GM19328 (cell line): ENCODE data around the gene CHRDL2.
"Not testable (repeated sequence)": the region's sequence is repeated elsewhere in the genome, so short reads cannot be mapped to it uniquely, and the experiment has no call there.

ENCODE experiments used
- ATAC-seq: cut with Tn5 transposase; IDR thresholded peaks from one replicate; pipeline ENCODE4 v1.9.1; 2021; ENCODE audit warnings: mild to moderate bottlenecking, moderate library complexity; ENCODE audit not compliant: unreplicated experiment

The CHRDL2 gene

GRCh38 chr11:74671520-74672196 lies 59.6 kb downstream of the CHRDL2 start:
- no peak for ATAC-seq

GRCh38 chr11:74670171-74670570 lies 61.1 kb downstream of the CHRDL2 start:
- ATAC-seq: no peak

GRCh38 chr11:74669211-74670160 lies 61.7 kb downstream of the CHRDL2 start:
- no peak for ATAC-seq

GRCh38 chr11:74663315-74663714 lies 67.9 kb downstream of the CHRDL2 start:
- no peak for ATAC-seq

GRCh38 chr11:74662487-74663103 lies 68.6 kb downstream of the CHRDL2 start:
- no peak for ATAC-seq

- ATAC-seq: not testable (repeated sequence)
Measured at GRCh38 chr11:74659124-74659523, 72.1 kb downstream of the CHRDL2 start.

- no peak for ATAC-seq
Measured at GRCh38 chr11:74654976-74655375, 76.2 kb downstream of the CHRDL2 start.

- no peak for ATAC-seq
Measured at GRCh38 chr11:74650498-74650897, 80.7 kb downstream of the CHRDL2 start.

- ATAC-seq: no peak
Measured at GRCh38 chr11:74648894-74649293, 82.3 kb downstream of the CHRDL2 start.

- ATAC-seq: no peak
Measured at GRCh38 chr11:74647831-74648230, 83.4 kb downstream of the CHRDL2 start.

- no peak for ATAC-seq
Measured at GRCh38 chr11:74647404-74647803, 83.8 kb downstream of the CHRDL2 start.

- no peak for ATAC-seq
Measured at GRCh38 chr11:74646954-74647353, 84.3 kb downstream of the CHRDL2 start.
